Fibroblast of lung (primary cell): ENCODE data around the gene SLC35A1. TPM values are rescaled to one million over a fixed set of nuclear protein-coding genes. Genes with fewer than 3 reads are reported as not detected.
A peak's percentile ranks its signal among the peaks of the same experiment; 100 is the strongest.

ENCODE experiments used
- DNase-seq, 2 donors: peaks; one replicate each; pipeline versions ENCODE4 v3.0.0 to v3.0.0-alpha.2; 2010; ENCODE audit warnings: low read depth in 2 of 2
- H2AFZ ChIP-seq: 2 replicates; pipeline ENCODE4 v1.5.1; 2012; ENCODE audit warnings: low read length, control low read depth, inconsistent platforms
- H3K27ac ChIP-seq: 2 replicates; pipeline ENCODE4 v1.5.1; 2011; ENCODE audit warnings: low read length, control low read depth; ENCODE audit not compliant: insufficient read depth
- H3K27me3 ChIP-seq: 2 replicates; pipeline ENCODE4 v1.5.1; 2011; ENCODE audit warnings: mild to moderate bottlenecking, low read length; ENCODE audit not compliant: control insufficient read depth, insufficient read depth
- H3K36me3 ChIP-seq: 2 replicates; pipeline ENCODE4 v1.5.1; 2011; ENCODE audit warnings: low read length; ENCODE audit not compliant: control insufficient read depth, insufficient read depth
- H3K4me1 ChIP-seq: 2 replicates; pipeline ENCODE4 v1.5.1; 2011; ENCODE audit warnings: low read length; ENCODE audit not compliant: control insufficient read depth, insufficient read depth; ENCODE audit errors: extremely low read depth
- H3K4me2 ChIP-seq: 2 replicates; pipeline ENCODE4 v1.5.1; 2011; ENCODE audit warnings: low read length, control low read depth; ENCODE audit not compliant: insufficient read depth; ENCODE audit errors: extremely low read depth
- H3K4me3 ChIP-seq, 4 experiments: fragments of 200-600 bp in 1 of 4; sonication (generic) in 1 of 4; replicated peaks in 1 of 4; 2 replicates each; pipeline ENCODE4 v1.5.1; 2011 to 2016; ENCODE audit warnings: low read length in 4 of 4, low read depth in 3 of 4, mild to moderate bottlenecking in 3 of 4, control low read depth in 2 of 4, inconsistent platforms in 1 of 4, mixed read lengths in 1 of 4; ENCODE audit not compliant: insufficient read depth in 1 of 4; ENCODE audit errors: control extremely low read depth in 1 of 4
- H3K79me2 ChIP-seq: 2 replicates; pipeline ENCODE4 v1.5.1; 2012; ENCODE audit warnings: mild to moderate bottlenecking, low read length, inconsistent platforms; ENCODE audit not compliant: control insufficient read depth, insufficient read depth
- H3K9ac ChIP-seq: 2 replicates; pipeline ENCODE4 v1.5.1; 2011; ENCODE audit warnings: mild to moderate bottlenecking, low read length, control low read depth; ENCODE audit not compliant: insufficient read depth
- H3K9me3 ChIP-seq: 2 replicates; pipeline ENCODE4 v1.5.1; 2012; ENCODE audit warnings: low read depth, low read length; ENCODE audit not compliant: control insufficient read depth, insufficient read depth
- H4K20me1 ChIP-seq: 2 replicates; pipeline ENCODE4 v1.5.1; 2011; ENCODE audit warnings: low read length; ENCODE audit not compliant: control insufficient read depth, insufficient read depth; ENCODE audit errors: extremely low read depth
- EZH2 ChIP-seq: IDR thresholded peaks from 2 replicates; pipeline ENCODE4 v1.5.1; 2012; ENCODE audit warnings: low read length, control low read depth, mild to moderate bottlenecking; ENCODE audit errors: missing control alignments
- polyA plus RNA-seq, 2 donors: library from polyadenylated mRNA; depleted of rRNA in 1 of 2; stranded (reverse) in 1 of 2; unstranded in 1 of 2; fragments of >200 nt; gene quantifications; 2 replicates each; pipeline ENCODE4 v1.2.1, GENCODE V29; 2011 to 2012; ENCODE audit warnings: missing spikeins in 1 of 2
- total RNA-seq: library from RNA; depleted of rRNA; stranded (reverse); fragments of >200 nt; gene quantifications from 2 replicates; pipeline ENCODE4 v1.2.1, GENCODE V29; 2014
- TF ChIP-seq, protein P1 (sequence below), 2 donors: IDR thresholded peaks in 1 of 2; conservative IDR thresholded peaks in 1 of 2; 1 replicate in 1 of 2; 2 replicates in 1 of 2; pipeline ENCODE4 v1.5.1; 2011 to 2012; ENCODE audit warnings: low read length in 2 of 2, control low read depth in 1 of 2, inconsistent platforms in 1 of 2, low read depth in 1 of 2, mild to moderate bottlenecking in 1 of 2

Gene SLC35A1
- total and polyA plus RNA-seq, 2 donors (not counting 1 experiment from before 2014, with no cell fraction given): 27.6 to 35.8 TPM

- Histone ChIP-seq H3K4me3 (no peak overlapping the region), H3K9me3 (no peaks in the 10 kb centered on the region), H3K36me3 (peaks cover 1% of the 10 kb centered on the region), H3K9ac (no peak overlapping the region), H3K4me2 (no peak overlapping the region), H3K4me1 (no peaks in the 10 kb centered on the region), H2AFZ (no peak overlapping the region), H4K20me1 (no peaks in the 10 kb centered on the region), H3K79me2 (no peaks in the 10 kb centered on the region), H3K27ac (no peak overlapping the region), H3K27me3 (no peaks in the 10 kb centered on the region)
- peak in 1 of 2 donors; percentile 14 for DNase-seq
- TF ChIP-seq, protein P1, sequence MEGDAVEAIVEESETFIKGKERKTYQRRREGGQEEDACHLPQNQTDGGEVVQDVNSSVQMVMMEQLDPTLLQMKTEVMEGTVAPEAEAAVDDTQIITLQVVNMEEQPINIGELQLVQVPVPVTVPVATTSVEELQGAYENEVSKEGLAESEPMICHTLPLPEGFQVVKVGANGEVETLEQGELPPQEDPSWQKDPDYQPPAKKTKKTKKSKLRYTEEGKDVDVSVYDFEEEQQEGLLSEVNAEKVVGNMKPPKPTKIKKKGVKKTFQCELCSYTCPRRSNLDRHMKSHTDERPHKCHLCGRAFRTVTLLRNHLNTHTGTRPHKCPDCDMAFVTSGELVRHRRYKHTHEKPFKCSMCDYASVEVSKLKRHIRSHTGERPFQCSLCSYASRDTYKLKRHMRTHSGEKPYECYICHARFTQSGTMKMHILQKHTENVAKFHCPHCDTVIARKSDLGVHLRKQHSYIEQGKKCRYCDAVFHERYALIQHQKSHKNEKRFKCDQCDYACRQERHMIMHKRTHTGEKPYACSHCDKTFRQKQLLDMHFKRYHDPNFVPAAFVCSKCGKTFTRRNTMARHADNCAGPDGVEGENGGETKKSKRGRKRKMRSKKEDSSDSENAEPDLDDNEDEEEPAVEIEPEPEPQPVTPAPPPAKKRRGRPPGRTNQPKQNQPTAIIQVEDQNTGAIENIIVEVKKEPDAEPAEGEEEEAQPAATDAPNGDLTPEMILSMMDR (conservative IDR thresholded peaks at IDR 0.05 in 1 of 2, IDR thresholded peaks at IDR 0.05 in 1 of 2; ENCODE audit: low read depth in 1 of 2, low read length in 2 of 2): no peak
Measured at GRCh38 chr6:87481931-87482330, 9.2 kb downstream of the SLC35A1 start.

DNA sequence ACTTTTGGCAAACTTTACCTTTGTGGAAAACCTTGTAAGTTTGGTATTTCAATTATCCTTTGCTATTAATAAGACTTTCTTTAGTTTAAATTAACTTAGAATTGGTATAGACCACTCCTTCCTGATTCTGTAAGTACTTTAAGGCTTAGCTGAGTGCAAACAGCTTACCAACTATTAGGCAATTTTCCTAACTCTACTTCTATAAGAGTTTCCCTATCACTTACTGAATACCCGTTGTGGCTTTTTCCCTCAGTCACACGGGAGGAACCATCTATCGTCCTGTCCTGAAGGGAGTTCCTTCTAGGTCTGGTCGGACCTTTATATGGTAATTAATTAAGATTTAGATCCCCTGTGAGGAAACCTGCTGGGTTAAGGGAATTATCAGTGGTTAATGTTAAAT is 9.6 kb downstream of the SLC35A1 start:
- Histone ChIP-seq H3K27ac (no peak overlapping the region), H4K20me1 (no peaks in the 10 kb centered on the region), H3K9ac (no peak overlapping the region), H3K9me3 (no peaks in the 10 kb centered on the region), H3K4me3 (no peak overlapping the region), H2AFZ (no peak overlapping the region), H3K79me2 (no peaks in the 10 kb centered on the region), H3K27me3 (no peaks in the 10 kb centered on the region), H3K4me1 (no peaks in the 10 kb centered on the region), H3K36me3 (peaks cover 1% of the 10 kb centered on the region), H3K4me2 (no peak overlapping the region)
- TF ChIP-seq, protein P1 (conservative IDR thresholded peaks at IDR 0.05 in 1 of 2, IDR thresholded peaks at IDR 0.05 in 1 of 2; ENCODE audit: low read depth in 1 of 2, low read length in 2 of 2): no peak
- TF ChIP-seq EZH2: no peak
- DNase-seq: no peak

DNA sequence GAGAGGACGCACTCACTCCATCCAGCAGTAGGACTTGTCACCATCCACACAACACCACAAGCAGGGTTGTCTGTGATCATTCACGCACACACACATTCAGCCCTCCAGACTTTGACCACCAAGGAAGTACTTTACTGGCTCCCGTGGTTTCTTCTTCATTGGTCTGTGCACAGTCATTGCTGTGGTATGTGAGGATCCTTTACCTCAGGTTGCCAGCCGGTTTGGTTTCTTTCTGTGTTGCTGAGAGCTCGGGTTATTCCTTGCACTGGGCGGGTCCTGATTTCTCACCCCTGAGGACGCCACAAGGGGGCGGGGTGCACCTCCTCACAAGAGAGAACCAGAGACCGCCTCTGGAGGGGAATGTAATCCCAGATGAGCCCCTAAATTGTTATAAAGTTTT is 11.2 kb downstream of the SLC35A1 start:
- TF ChIP-seq, protein P1 (conservative IDR thresholded peaks at IDR 0.05 in 1 of 2, IDR thresholded peaks at IDR 0.05 in 1 of 2; ENCODE audit: low read depth in 1 of 2, low read length in 2 of 2): no peak
- Histone ChIP-seq H3K36me3 (peaks cover 1% of the 10 kb centered on the region), H3K27me3 (no peaks in the 10 kb centered on the region), H2AFZ (no peak overlapping the region), H3K9me3 (no peaks in the 10 kb centered on the region), H3K4me3 (no peak overlapping the region), H4K20me1 (no peaks in the 10 kb centered on the region), H3K79me2 (no peaks in the 10 kb centered on the region), H3K27ac (no peak overlapping the region), H3K9ac (no peak overlapping the region), H3K4me1 (no peaks in the 10 kb centered on the region), H3K4me2 (no peak overlapping the region)
- DNase-seq: peak; percentile 15 to 67
